SK-N-MC (cell line): Measurements from ENCODE around the gene SULT1A2.

Experiments
- FOXP2 ChIP-seq: optimal IDR thresholded peaks from 2 replicates; pipeline ENCODE3; 2011; ENCODE audit warnings: mild to moderate bottlenecking, moderate library complexity; ENCODE audit not compliant: insufficient read depth; ENCODE audit errors: extremely low read length, control extremely low read depth
- POLR2AphosphoS5 ChIP-seq: IDR thresholded peaks from 2 replicates; pipeline ENCODE4 v1.6.1; 2012; ENCODE audit warnings: mild to moderate bottlenecking, low read depth, low read length, borderline replicate concordance

DNA sequence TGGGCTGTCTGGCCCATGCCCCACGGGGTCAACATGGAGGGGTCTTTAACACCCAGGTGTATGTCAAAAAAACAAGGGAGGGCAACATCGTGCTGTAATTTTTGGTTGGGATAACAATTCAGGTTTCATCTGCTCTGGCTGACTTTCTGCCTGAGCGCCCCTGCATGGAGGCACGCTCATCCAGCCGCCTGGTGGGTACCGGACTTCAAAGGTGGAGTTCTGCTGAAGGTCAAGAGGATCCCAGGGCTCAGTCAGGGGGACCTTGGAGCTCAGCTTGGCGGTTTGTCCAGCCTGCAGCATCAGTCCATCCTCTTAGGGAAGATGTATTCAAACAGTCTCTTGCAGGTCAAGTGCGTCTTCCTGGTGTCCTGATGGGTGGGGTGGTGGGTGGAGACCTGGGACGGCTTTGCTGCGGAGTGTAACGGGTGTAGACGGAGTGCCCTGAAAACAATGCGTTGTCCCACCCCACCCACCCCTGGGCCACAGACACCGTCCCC, 48.5 kb downstream of the SULT1A2 start:
- TF ChIP-seq POLR2AphosphoS5, result no peak
- no peak for TF ChIP-seq FOXP2
